ENCODE results near the gene RNF144A.

RNF144A gene

GRCh38 chr2:7048762-7049294 is 131.6 kb downstream of the RNF144A start:
- no peak for DNase-seq

- no peak for DNase-seq
Observed at GRCh38 chr2:7052404-7052803, 135.2 kb downstream of the RNF144A start.

- DNase-seq: peak; percentile 62
Observed at GRCh38 chr2:7053650-7054265, 136.5 kb downstream of the RNF144A start.

- no peak for DNase-seq
Observed at GRCh38 chr2:7057865-7058400, 140.7 kb downstream of the RNF144A start.

- DNase-seq: no peak
Observed at GRCh38 chr2:7060156-7060555, 142.9 kb downstream of the RNF144A start.

GRCh38 chr2:7060631-7061449 is 143.6 kb downstream of the RNF144A start:
- DNase-seq: no peak

- DNase-seq: no peak
Observed at GRCh38 chr2:7061450-7061789, 144.2 kb downstream of the RNF144A start.

GRCh38 chr2:7061921-7062320 is 144.7 kb downstream of the RNF144A start:
- no peak for DNase-seq

- no peak for DNase-seq
Observed at GRCh38 chr2:7063789-7064188, 146.6 kb downstream of the RNF144A start.

GRCh38 chr2:7068457-7068856 is 151.2 kb downstream of the RNF144A start:
- no peak for DNase-seq

- DNase-seq: no peak
Observed at GRCh38 chr2:7070483-7070882, 153.3 kb downstream of the RNF144A start.

GRCh38 chr2:7071154-7071553 is 153.9 kb downstream of the RNF144A start:
- no peak for DNase-seq

- DNase-seq: no peak
Observed at GRCh38 chr2:7071916-7072556, 154.8 kb downstream of the RNF144A start.

- DNase-seq: no peak
Observed at GRCh38 chr2:7073901-7074300, 156.7 kb downstream of the RNF144A start.

- DNase-seq: no peak
Observed at GRCh38 chr2:7075834-7076233, 158.6 kb downstream of the RNF144A start.

GRCh38 chr2:7077660-7078267 is 160.6 kb downstream of the RNF144A start:
- no peak for DNase-seq

GRCh38 chr2:7083580-7084509 is 166.6 kb downstream of the RNF144A start:
- DNase-seq: no peak

- DNase-seq: no peak
Observed at GRCh38 chr2:7084601-7085000, 167.4 kb downstream of the RNF144A start.

- DNase-seq: no peak
Observed at GRCh38 chr2:7089284-7089683, 172.1 kb downstream of the RNF144A start.

- DNase-seq: no peak
Observed at GRCh38 chr2:7089898-7090510, 172.8 kb downstream of the RNF144A start.

GRCh38 chr2:7093376-7093775 is 176.2 kb downstream of the RNF144A start:
- no peak for DNase-seq

Data from midbrain (tissue), 1 donor.